HEK293 (cell line): ENCODE data around the gene CAPRIN1.
A peak's percentile ranks its signal among the peaks of the same experiment; 100 is the strongest.

Experiments used
- CTCF ChIA-PET: fragments of 350-600 bp; formaldehyde crosslinking; extraction: SDS; loops from one replicate; lab custom pipeline; 2021; ENCODE audit warnings: antibody characterized with exemption; lab: Yijun Ruan, JAX
- POLR2A ChIA-PET: fragments of 300-600 bp; formaldehyde crosslinking; extraction: SDS; loops from one replicate; lab custom pipeline; 2020; ENCODE audit warnings: antibody characterized with exemption, inconsistent platforms; lab: Yijun Ruan, JAX
- H3K27ac ChIP-seq: fragments of 200-500 bp; sonication (Bioruptor generic); 2 replicates; pipeline ENCODE4 v1.5.1; 2014; ENCODE audit warnings: low read depth, low read length, control low read depth, inconsistent platforms; ENCODE audit errors: extremely low read depth
- H3K36me3 ChIP-seq, 2 experiments: fragments of 200-500 bp in 1 of 2; sonication (Bioruptor generic) in 1 of 2; 1 replicate in 1 of 2; 2 replicates in 1 of 2; pipeline ENCODE4 v1.5.1; 2014 to 2017; ENCODE audit warnings: inconsistent platforms in 2 of 2, low read length in 2 of 2; ENCODE audit not compliant: control insufficient read depth in 2 of 2, insufficient read depth in 1 of 2
- H3K4me1 ChIP-seq: fragments of 200-500 bp; sonication (Bioruptor generic); 2 replicates; pipeline ENCODE4 v1.5.1; 2014; ENCODE audit warnings: mild to moderate bottlenecking, low read length, inconsistent platforms; ENCODE audit not compliant: control insufficient read depth, insufficient read depth
- H3K4me3 ChIP-seq: 2 replicates; pipeline ENCODE4 v1.5.1; 2011; ENCODE audit warnings: low read depth, mild to moderate bottlenecking, control low read depth, low read length, moderate library complexity
- H3K9me3 ChIP-seq: fragments of 200-500 bp; sonication (Bioruptor generic); 2 replicates; pipeline ENCODE4 v1.5.1; 2014; ENCODE audit warnings: low read depth, low read length, inconsistent platforms; ENCODE audit not compliant: control insufficient read depth, insufficient read depth
- BCL11B ChIP-seq: fragments of 450-650 bp; formaldehyde crosslinking; IDR thresholded peaks from 2 replicates; pipeline ENCODE4 v1.5.1; 2016; ENCODE audit warnings: low read depth, missing biosample characterization, missing genetic modification characterization
- GLIS2 ChIP-seq: fragments of 450-650 bp; formaldehyde crosslinking; IDR thresholded peaks from 2 replicates; pipeline ENCODE4 v1.5.1; 2016; ENCODE audit warnings: missing biosample characterization, missing genetic modification characterization
- HIC1 ChIP-seq: fragments of 450-650 bp; formaldehyde crosslinking; IDR thresholded peaks from 2 replicates; pipeline ENCODE4 v1.5.1; 2016; ENCODE audit warnings: missing biosample characterization, missing genetic modification characterization
- OVOL3 ChIP-seq: fragments of 450-650 bp; formaldehyde crosslinking; IDR thresholded peaks from 2 replicates; pipeline ENCODE4 v1.5.1; 2016; ENCODE audit warnings: missing biosample characterization, missing genetic modification characterization
- REPIN1 ChIP-seq: fragments of 450-650 bp; formaldehyde crosslinking; IDR thresholded peaks from 2 replicates; pipeline ENCODE4 v1.5.1; 2017; ENCODE audit warnings: missing biosample characterization, missing genetic modification characterization, low read depth
- SP2 ChIP-seq: fragments of 450-650 bp; formaldehyde crosslinking; IDR thresholded peaks from 2 replicates; pipeline ENCODE4 v1.5.1; 2016; ENCODE audit warnings: missing biosample characterization, missing genetic modification characterization
- SP3 ChIP-seq: fragments of 450-650 bp; formaldehyde crosslinking; IDR thresholded peaks from 2 replicates; pipeline ENCODE4 v1.5.1; 2016; ENCODE audit warnings: missing biosample characterization, missing genetic modification characterization
- ZBTB20 ChIP-seq: fragments of 450-650 bp; formaldehyde crosslinking; IDR thresholded peaks from 2 replicates; pipeline ENCODE4 v1.5.1; 2016; ENCODE audit warnings: missing biosample characterization, missing genetic modification characterization
- ZBTB26 ChIP-seq: fragments of 450-650 bp; formaldehyde crosslinking; optimal IDR thresholded peaks from 2 replicates; pipeline ENCODE3; 2016; ENCODE audit warnings: missing biosample characterization, mild to moderate bottlenecking, missing genetic modification characterization
- ZBTB44 ChIP-seq: fragments of 450-650 bp; IDR thresholded peaks from 2 replicates; pipeline ENCODE4 v1.5.1; 2018; ENCODE audit warnings: missing biosample characterization, mild to moderate bottlenecking, missing genetic modification characterization
- ZBTB48 ChIP-seq: fragments of 450-650 bp; formaldehyde crosslinking; IDR thresholded peaks from 2 replicates; pipeline ENCODE4 v1.5.1; 2016; ENCODE audit warnings: missing biosample characterization, missing genetic modification characterization
- ZEB2 ChIP-seq: fragments of 450-650 bp; formaldehyde crosslinking; IDR thresholded peaks from 2 replicates; pipeline ENCODE4 v1.5.1; 2016; ENCODE audit warnings: missing biosample characterization, missing genetic modification characterization
- ZFHX2 ChIP-seq: fragments of 450-650 bp; formaldehyde crosslinking; conservative IDR thresholded peaks from 2 replicates; pipeline ENCODE4 v1.5.1; 2016; ENCODE audit warnings: missing biosample characterization, missing genetic modification characterization
- ZIC2 ChIP-seq: fragments of 450-650 bp; formaldehyde crosslinking; IDR thresholded peaks from 2 replicates; pipeline ENCODE4 v1.5.1; 2016; ENCODE audit warnings: missing biosample characterization, missing genetic modification characterization
- ZNF302 ChIP-seq: fragments of 450-650 bp; formaldehyde crosslinking; IDR thresholded peaks from 2 replicates; pipeline ENCODE4 v1.5.1; 2016; ENCODE audit warnings: missing biosample characterization, missing genetic modification characterization, low read depth
- ZNF335 ChIP-seq: fragments of 450-650 bp; formaldehyde crosslinking; conservative IDR thresholded peaks from 2 replicates; pipeline ENCODE4 v1.5.1; 2016; ENCODE audit warnings: missing biosample characterization, missing genetic modification characterization
- ZNF350 ChIP-seq: fragments of 450-650 bp; formaldehyde crosslinking; IDR thresholded peaks from 2 replicates; pipeline ENCODE4 v1.5.0; 2017; ENCODE audit warnings: missing biosample characterization, mild to moderate bottlenecking, missing genetic modification characterization
- ZNF37A ChIP-seq: fragments of 450-650 bp; IDR thresholded peaks from 2 replicates; pipeline ENCODE4 v1.5.1; 2018; ENCODE audit warnings: missing biosample characterization, missing genetic modification characterization
- ZNF394 ChIP-seq: fragments of 450-650 bp; formaldehyde crosslinking; IDR thresholded peaks from 2 replicates; pipeline ENCODE4 v1.5.1; 2016; ENCODE audit warnings: missing biosample characterization, missing genetic modification characterization, mild to moderate bottlenecking, moderate library complexity, borderline replicate concordance
- ZNF423 ChIP-seq: fragments of 450-650 bp; formaldehyde crosslinking; IDR thresholded peaks from 2 replicates; pipeline ENCODE4 v1.5.1; 2016; ENCODE audit warnings: missing biosample characterization, missing genetic modification characterization
- ZNF501 ChIP-seq: fragments of 450-650 bp; formaldehyde crosslinking; IDR thresholded peaks from 2 replicates; pipeline ENCODE4 v1.5.1; 2016; ENCODE audit warnings: missing biosample characterization, missing genetic modification characterization
- ZNF660 ChIP-seq: fragments of 450-650 bp; IDR thresholded peaks from 2 replicates; pipeline ENCODE4 v1.5.1; 2018; ENCODE audit warnings: missing biosample characterization, mild to moderate bottlenecking, missing genetic modification characterization
- ZNF677 ChIP-seq: fragments of 450-650 bp; IDR thresholded peaks from 2 replicates; pipeline ENCODE4 v1.5.0; 2018; ENCODE audit warnings: missing biosample characterization, mild to moderate bottlenecking, missing genetic modification characterization, moderate library complexity
- ZNF692 ChIP-seq: fragments of 450-650 bp; formaldehyde crosslinking; IDR thresholded peaks from 2 replicates; pipeline ENCODE4 v1.5.1; 2016; ENCODE audit warnings: missing biosample characterization, missing genetic modification characterization
- ZNF76 ChIP-seq: fragments of 450-650 bp; formaldehyde crosslinking; IDR thresholded peaks from 2 replicates; pipeline ENCODE4; 2016; ENCODE audit warnings: low read depth, missing biosample characterization, missing genetic modification characterization, borderline replicate concordance
- ZNF785 ChIP-seq: fragments of 450-650 bp; formaldehyde crosslinking; IDR thresholded peaks from 2 replicates; pipeline ENCODE4 v1.5.1; 2016; ENCODE audit warnings: missing biosample characterization, missing genetic modification characterization
- ZNF837 ChIP-seq: fragments of 450-650 bp; formaldehyde crosslinking; IDR thresholded peaks from 2 replicates; pipeline ENCODE4 v1.5.1; 2016; ENCODE audit warnings: missing biosample characterization, missing genetic modification characterization
- ZSCAN23 ChIP-seq: fragments of 450-650 bp; formaldehyde crosslinking; IDR thresholded peaks from 2 replicates; pipeline ENCODE4 v1.5.1; 2016; ENCODE audit warnings: missing biosample characterization, missing genetic modification characterization
- ZSCAN30 ChIP-seq: fragments of 450-650 bp; IDR thresholded peaks from 2 replicates; pipeline ENCODE4 v1.5.1; 2018; ENCODE audit warnings: missing biosample characterization, mild to moderate bottlenecking, missing genetic modification characterization, moderate library complexity
- ZSCAN5A ChIP-seq: fragments of 450-650 bp; formaldehyde crosslinking; IDR thresholded peaks from 2 replicates; pipeline ENCODE4 v1.5.1; 2016; ENCODE audit warnings: missing biosample characterization, missing genetic modification characterization
- ZXDB ChIP-seq: fragments of 450-650 bp; formaldehyde crosslinking; IDR thresholded peaks from 2 replicates; pipeline ENCODE4 v1.5.1; 2016; ENCODE audit warnings: missing biosample characterization, missing genetic modification characterization

Gene CAPRIN1

GRCh38 chr11:34051349-34052035 lies at the start of gene CAPRIN1:
Gene CAPRIN1 (plus strand): TSS chr11:34051731. CDS start chr11:34052421, 690 bp downstream.
- peak within 1 kb of the TSS; percentile 97 for H3K27ac ChIP-seq
- POLR2A ChIA-PET = interaction anchor here (0.6 to 1.4 kb wide), 9 partner anchors 8 to 306 kb away, joined by 3 to 13 read pairs (median 4); partner anchors contain the start of genes ABTB2 and NAT10
- H3K4me3 ChIP-seq = peak within 1 kb of the TSS; percentile 98
- peaks cover 6 to 29% of the 10 kb centered on the region in 2 experiments for H3K36me3 ChIP-seq
- CTCF ChIA-PET = interaction anchor here (0.5 to 3.2 kb wide), 4 partner anchors 54 to 380 kb away, joined by 3 to 18 read pairs (median 4); partner anchors contain the start of gene ABTB2
- H3K9me3 ChIP-seq = no peaks in the 10 kb centered on the region
- peaks cover 12% of the 10 kb centered on the region for H3K4me1 ChIP-seq
- TF ChIP-seq ZIC2 (0 out of 2 replicates have a peak, but pooled peaks have one; percentile 10), ZSCAN5A (tag by site-specific recombination) (no peak), OVOL3 (tag by site-specific recombination) (no peak), ZNF335 (tag by site-specific recombination) (peak; percentile 94), SP3 (tag by site-specific recombination) (peak; percentile 40; the same call in 1 of the 2 replicates), ZNF785 (tag by site-specific recombination) (peak; percentile 40; the same call in 1 of the 2 replicates), ZNF501 (tag by site-specific recombination) (peak; percentile 32; the same call in 1 of the 2 replicates), ZNF423 (tag by site-specific recombination) (no peak), ZSCAN23 (tag by site-specific recombination) (no peak), ZFHX2 (tag by site-specific recombination) (peak; percentile 41; the same call in 1 of the 2 replicates), ZEB2 (peak; percentile 27; the same call in 1 of the 2 replicates), ZNF837 (tag by site-specific recombination) (no peak), GLIS2 (tag by site-specific recombination) (peak; percentile 73), ZNF76 (tag by site-specific recombination) (peak; percentile 50; the same call in 1 of the 2 replicates), ZNF394 (tag by site-specific recombination) (peak; percentile 40; the same call in 1 of the 2 replicates), REPIN1 (no peak), ZNF37A (tag by site-specific recombination) (no peak), ZNF677 (no peak), HIC1 (peak; percentile 78), ZBTB20 (tag by site-specific recombination) (peak; percentile 86), ZNF302 (tag by site-specific recombination) (no peak), ZXDB (tag by site-specific recombination) (peak; percentile 53), SP2 (peak; percentile 62), ZBTB26 (peak; percentile 74), ZNF350 (tag by site-specific recombination) (no peak), ZBTB44 (tag by site-specific recombination) (0 out of 2 replicates have a peak, but pooled peaks have one; percentile 24), BCL11B (tag by site-specific recombination) (peak; percentile 70), ZSCAN30 (peak; percentile 81), ZNF660 (tag by site-specific recombination) (peak; percentile 55; the same call in 1 of the 2 replicates), ZBTB48 (tag by site-specific recombination) (peak; percentile 72), ZNF692 (peak; percentile 42; the same call in 1 of the 2 replicates)
